HG02571 (cell line): ENCODE data around the gene PGBD1.

ENCODE experiments used
- ATAC-seq: cut with Tn5 transposase; IDR thresholded peaks from one replicate; pipeline ENCODE4 v1.9.1; 2021; ENCODE audit warnings: mild to moderate bottlenecking, moderate library complexity; ENCODE audit not compliant: unreplicated experiment

The PGBD1 gene, protein sequence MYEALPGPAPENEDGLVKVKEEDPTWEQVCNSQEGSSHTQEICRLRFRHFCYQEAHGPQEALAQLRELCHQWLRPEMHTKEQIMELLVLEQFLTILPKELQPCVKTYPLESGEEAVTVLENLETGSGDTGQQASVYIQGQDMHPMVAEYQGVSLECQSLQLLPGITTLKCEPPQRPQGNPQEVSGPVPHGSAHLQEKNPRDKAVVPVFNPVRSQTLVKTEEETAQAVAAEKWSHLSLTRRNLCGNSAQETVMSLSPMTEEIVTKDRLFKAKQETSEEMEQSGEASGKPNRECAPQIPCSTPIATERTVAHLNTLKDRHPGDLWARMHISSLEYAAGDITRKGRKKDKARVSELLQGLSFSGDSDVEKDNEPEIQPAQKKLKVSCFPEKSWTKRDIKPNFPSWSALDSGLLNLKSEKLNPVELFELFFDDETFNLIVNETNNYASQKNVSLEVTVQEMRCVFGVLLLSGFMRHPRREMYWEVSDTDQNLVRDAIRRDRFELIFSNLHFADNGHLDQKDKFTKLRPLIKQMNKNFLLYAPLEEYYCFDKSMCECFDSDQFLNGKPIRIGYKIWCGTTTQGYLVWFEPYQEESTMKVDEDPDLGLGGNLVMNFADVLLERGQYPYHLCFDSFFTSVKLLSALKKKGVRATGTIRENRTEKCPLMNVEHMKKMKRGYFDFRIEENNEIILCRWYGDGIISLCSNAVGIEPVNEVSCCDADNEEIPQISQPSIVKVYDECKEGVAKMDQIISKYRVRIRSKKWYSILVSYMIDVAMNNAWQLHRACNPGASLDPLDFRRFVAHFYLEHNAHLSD

DNA sequence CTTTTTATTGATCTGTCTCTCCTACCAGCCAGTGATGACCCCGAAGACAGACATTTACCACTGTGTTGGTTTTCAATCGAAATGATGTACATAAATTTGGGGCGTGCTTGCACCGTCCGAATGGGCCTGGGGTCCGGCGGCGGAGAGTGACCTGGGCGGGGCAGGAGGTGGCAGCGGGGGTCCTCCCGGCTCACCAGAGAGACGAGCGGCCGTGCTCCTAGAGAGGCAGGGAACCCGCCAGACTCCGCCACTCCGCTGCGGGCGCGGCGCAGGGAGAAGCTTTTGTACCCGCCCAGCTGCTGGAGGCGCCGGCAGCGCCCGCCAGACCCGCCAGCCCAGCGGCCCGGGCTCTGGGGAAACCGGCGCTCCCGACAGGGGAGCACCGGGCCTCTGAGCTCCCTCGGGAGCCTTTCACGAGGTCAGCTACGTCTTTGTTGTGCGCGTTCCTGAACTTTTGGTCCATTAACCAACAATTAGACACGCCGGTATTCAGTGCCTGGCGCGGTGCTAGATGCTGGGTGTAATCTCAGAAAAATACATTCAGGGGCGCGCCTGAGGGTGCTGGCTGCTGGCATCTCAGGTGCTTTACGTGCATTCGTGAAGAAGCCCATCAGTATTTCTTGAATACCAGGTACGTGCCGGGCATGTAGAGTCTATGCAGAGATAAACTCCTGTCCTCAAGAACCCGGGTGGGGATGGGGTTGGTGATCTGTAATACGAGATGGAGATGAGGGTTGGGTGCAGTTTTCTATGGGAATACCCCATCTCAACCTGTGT lies at the start of gene PGBD1:
Gene PGBD1, plus strand, starts transcription at position 285 of the 777 bp plus-strand sequence. CDS start 2,242 bp downstream, outside the sequence.
- peak; percentile 70 for ATAC-seq

DNA sequence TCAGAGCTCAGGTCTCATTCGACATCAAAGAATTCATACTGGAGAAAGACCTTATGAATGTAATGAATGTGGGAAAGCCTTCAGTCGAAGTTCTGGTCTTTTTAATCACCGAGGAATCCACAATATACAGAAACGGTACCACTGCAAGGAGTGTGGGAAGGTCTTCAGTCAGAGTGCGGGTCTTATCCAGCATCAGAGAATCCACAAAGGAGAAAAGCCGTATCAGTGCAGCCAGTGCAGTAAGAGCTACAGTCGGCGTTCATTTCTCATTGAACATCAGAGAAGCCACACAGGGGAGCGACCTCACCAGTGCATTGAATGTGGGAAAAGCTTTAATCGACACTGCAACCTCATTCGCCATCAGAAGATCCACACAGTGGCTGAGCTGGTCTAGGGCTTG lies 48.6 kb upstream of the PGBD1 start:
- ATAC-seq = no peak

DNA sequence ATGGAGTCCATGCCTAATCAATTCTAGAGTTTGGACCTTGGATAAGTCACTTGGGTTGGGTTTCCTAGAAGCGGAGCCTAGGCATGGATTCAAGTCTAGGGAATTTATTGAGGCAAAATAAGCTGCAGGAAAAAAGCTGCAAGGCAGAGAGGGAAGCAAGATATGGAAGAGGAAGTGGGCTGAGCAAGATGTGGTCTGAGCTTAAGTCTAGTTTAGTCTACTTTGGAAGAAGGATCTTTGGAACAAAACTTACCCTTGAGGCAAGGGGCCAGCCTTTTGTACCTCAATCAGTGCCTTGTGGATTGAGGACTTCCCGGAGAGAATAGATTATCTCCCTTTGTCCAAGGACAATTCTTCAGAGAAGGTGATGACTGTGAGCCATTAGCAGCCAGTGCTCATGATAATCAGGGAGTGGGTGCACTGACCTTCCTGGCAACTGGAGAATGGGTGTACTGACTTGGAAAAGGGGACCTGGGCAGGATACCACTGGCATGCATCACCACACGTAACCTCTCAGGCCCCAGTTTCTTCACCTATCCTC lies 45.4 kb upstream of the PGBD1 start:
- no peak for ATAC-seq

DNA sequence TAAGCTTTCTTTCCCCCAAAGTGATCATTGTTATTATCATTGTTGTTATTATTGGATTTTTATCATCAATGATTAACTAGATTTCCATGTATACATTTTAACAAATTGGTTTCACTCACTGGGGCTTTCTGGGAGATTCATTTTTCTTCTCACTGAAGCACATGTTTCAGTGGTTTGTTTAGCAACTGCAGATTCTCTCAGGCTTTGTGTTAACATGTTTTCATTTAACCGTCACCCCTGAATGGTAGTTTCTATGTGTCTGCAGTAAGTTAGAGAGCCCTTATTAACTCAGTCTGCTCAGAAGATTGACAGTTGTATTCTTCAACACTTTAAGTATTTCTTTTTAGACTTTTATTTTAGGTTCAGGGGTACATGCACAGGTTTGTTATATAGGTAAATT lies 41.7 kb upstream of the PGBD1 start:
- no peak for ATAC-seq

DNA sequence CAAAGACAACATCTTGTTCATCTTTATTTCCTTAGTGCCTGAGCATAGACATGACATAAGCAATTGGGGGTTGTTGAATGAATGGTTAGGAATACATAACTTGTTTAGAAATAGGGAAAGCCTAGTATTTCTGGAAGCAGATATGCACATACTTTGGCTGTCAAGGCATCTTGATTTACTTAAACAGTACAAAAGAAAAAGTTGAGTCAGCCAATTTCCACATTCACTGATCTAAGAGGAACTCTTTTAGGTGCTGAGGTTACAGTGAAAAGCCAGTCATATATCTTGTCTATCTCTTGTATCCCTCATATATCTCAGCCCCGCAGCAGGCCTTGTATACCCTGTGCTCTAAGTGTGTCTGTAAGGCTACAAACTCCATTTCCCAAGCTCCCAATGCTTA lies 40.9 kb upstream of the PGBD1 start:
- ATAC-seq = no peak

DNA sequence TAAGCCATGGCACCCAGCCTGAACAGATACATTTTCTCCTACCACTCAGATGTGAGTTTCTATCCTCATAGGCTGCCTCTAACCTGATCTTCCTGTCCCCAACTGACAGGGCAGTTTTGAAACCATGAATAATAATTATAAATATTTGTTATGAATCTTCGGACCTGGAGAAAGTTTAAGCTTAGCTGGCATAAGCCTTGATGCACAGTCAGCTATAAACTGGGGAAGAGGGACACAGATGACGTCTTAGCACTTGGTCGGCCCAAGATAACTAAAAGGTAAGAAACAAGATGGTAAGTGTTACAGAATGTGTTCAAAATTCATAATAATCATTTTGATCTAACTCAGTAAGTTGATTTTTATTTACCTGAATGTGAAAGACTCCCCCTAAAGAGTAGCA lies 37.4 kb upstream of the PGBD1 start:
- ATAC-seq = no peak

DNA sequence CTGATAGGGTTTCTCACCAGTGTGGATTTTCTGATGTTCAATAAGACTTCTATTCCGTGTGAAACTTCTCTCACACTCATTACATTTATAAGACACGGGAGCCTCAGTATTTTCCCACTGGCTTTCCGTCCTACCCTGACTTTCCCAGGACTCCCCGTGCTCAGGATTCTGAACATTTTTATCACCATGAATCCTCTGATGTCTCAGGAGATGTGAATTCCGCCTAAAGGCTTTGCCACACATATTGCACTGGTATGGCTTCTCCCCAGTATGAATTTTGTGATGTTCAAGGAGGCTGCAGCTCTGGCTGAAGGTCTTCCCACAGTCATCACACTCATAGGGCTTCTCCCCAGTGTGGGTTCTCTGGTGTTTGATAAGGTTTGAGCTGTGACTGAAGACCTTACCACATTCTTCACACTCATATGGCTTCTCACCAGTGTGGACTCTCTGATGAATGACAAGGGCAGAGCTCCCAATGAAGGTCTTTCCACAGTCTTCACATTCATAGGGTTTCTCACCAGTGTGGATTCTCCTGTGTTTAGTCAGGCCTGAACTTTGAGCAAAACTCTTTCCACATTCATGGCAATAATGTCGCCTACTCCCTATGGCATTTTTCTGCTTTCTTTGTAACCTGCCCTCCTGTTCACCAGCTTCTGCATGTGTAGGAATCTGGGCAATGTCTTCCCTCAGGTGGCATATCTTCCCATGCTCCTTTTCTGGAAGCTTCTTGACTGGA lies 36.0 kb upstream of the PGBD1 start:
- no peak for ATAC-seq

DNA sequence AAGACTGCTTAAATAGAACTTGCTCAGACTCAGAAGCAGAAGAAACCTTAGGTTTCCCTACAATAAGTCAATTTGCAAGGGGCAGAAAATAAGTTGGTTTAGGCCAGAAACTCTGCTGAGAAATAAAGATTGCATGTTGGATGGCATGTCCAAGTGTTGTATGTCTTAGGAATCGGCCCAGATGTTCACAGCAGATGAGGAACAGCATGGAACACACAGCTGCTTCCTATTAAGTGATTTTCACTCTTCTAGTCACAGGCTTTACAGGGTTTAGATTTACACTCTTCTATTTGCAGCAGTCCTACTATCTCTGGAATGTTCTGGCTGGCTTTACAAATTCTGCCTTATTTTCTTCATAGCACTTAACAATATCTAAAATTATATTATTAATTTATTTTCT lies 32.5 kb upstream of the PGBD1 start:
- no peak for ATAC-seq

DNA sequence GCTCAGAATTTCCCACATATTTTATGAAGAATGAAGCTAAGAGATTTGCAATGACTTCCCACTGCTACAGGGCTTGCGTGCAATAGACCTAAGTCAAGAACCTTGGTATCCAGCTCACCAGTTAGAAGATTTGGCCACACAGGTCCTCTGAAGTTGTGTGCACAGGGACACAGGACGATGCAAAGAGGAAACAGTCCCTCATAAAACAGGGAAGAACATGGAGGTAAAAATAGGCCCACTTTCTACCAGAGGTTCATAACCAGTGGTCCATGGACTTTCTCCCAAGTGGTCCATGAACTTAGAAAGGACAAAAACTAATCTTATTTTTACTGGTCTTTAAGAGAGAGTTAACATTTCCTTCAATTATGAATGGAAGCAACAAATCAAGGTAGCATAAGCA lies 30.6 kb upstream of the PGBD1 start:
- no peak for ATAC-seq

DNA sequence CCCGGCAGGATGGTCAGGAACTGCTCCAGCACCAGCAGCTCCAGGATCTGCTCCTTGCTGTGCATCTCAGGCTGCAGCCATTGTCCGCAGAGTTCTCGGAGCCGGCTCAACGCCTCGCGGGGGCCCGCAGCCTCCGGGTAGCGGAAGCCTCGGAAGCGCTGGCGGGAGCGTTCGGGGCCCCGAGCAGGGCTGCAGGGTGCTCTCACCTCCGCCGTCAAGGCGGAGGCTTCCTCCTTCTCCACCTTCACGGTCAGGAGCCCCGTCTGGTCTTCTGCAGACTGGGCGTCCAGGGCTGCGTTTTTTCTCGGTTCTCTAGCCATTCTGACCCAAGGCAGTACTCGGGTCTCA lies 29.7 kb upstream of the PGBD1 start:
- ATAC-seq = peak; percentile 38

DNA sequence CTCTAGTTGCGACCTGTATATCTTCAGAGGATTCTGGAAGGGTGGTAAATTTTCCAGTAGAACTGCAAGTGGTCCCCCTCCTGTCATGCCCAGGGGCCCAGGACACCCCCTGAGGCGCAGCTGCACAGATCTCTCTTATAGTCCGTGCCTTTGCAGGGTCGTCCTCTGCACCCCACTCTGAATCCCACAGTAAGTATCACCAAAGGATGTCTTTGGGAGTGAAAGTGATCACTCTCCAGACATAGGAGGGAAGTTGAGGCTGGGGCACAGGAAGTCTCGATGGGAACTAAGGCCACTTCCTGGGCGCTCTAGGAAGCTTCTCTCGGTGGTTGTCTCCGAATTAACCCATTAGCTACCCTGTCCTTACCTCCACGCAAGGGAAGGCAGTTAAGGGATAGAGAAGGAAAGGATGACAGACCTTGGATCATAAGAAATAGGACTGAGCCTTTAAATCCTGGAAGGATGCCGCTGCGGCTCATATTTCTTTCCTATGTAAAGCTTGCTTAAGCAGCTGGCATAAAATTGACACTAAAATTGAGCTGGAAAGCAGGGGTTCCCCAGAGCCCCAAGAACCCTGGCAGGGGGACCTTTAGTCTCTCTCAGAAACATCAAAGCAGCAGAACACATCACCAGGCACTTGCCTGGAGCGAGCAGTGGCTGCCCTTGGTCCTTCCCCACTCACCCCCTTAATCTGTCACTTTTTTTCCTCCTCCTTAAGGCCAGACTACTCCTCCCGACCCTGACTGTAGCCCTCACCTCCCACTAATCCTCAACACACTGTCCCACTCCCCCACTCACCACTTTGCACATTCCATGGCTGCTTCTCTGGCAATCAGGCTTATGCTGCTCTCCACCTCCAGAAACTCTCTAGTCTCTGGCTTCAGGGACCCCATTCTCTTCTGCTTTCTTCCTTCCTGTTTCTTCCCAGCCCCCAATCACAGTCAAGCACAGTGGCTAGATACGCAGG lies 29.1 kb upstream of the PGBD1 start, which contains the start of gene ZKSCAN4:
Gene ZKSCAN4, minus strand, starts transcription at position 261 of the 967 bp plus-strand sequence. CDS start 289 bp downstream, outside the sequence.
- ATAC-seq = peak; percentile 74

DNA sequence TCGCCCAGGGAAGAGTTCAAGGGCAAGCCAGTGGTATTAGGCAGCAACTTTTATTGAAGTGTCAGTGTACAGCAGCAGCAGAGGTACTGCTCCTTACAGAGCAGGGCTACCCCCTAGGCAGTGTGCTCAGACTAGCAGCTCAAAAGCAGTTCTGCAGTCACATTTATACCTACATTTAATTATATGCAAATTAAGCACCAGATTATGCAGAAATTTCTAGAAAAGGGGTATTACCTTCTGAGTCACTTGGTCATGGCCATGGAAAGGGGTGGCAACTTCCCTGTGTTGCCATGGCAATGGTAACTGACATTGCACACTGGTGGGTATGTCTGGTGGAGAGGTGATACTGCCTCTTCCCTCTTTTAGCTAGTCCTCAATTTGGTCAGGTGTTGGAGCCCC lies 27.3 kb upstream of the PGBD1 start:
- no peak for ATAC-seq

DNA sequence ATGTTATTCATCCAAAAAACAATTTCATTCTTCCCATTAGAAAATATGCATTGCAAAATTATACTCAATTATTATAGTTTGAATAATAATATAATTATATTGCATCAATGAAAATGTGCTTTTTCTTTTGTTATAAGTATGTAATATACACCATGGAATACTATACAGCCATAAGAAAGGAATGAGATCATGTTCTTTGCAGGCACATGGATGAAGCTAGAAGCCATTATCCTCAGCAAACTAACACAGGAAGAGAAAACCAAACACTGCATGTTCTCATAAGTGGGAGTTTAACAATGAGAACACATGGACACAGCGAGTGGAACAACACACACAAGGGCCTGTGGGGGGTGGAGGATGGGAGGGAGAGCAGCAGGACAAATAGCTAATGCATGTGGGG lies 24.3 kb upstream of the PGBD1 start:
- no peak for ATAC-seq

DNA sequence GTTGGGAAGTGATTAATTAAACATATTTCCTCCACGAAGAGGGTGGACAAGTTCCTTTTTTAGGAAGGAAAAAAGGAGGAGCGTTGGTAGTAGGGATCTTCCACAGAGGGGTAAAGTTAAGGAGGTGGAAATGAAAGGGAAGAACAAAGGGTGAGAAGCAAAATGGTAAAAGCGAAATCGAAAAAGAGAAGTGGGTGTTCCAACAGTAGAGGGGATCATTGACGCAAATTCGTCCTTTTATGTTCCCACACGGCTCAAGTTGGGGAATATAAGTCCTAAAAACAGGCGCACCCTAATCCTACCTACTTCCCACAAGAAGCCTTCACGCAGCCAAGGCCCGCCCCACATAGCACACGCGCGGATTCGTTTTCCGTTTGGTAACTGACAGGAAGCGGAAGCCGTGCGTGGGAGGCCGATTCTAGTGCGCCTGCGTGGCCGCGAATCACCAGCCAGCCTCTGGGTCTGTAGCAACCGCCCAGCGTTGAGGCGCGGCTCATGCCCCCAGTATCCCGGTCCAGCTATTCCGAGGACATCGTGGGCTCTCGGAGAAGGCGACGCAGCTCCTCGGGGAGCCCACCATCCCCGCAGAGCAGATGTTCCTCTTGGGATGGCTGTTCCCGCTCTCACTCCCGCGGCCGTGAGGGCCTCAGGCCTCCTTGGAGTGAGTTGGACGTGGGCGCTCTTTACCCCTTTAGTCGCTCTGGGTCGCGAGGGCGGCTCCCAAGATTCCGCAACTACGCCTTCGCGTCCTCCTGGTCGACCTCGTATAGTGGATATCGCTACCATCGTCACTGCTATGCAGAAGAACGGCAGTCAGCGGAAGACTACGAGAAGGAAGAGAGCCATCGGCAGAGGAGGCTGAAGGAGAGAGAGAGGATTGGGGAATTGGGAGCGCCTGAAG lies 22.2 kb upstream of the PGBD1 start, which contains the start of gene NKAPL:
Gene NKAPL, plus strand, starts transcription at position 421 of the 901 bp plus-strand sequence. Its CDS starts 75 bp downstream, at position 496.
- ATAC-seq = no peak

DNA sequence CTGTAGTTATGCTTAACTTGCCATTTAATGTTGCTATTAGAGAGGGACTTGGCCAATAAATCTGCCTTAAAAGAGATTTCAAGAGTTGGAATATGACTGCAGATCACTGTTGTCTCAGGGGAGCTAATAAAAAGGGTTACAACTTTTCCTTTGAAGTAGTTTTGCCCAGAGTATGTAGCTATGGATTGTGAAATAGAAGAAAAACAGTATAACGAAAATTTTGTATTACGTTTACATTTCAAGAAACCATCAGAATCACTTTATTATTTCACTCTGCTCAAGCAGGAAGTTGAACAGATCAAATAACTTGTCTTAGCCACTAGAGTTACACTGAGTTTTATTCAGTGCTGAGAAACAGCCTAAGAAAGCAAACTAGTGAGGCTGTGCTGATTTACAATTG lies 17.4 kb upstream of the PGBD1 start:
- no peak for ATAC-seq

DNA sequence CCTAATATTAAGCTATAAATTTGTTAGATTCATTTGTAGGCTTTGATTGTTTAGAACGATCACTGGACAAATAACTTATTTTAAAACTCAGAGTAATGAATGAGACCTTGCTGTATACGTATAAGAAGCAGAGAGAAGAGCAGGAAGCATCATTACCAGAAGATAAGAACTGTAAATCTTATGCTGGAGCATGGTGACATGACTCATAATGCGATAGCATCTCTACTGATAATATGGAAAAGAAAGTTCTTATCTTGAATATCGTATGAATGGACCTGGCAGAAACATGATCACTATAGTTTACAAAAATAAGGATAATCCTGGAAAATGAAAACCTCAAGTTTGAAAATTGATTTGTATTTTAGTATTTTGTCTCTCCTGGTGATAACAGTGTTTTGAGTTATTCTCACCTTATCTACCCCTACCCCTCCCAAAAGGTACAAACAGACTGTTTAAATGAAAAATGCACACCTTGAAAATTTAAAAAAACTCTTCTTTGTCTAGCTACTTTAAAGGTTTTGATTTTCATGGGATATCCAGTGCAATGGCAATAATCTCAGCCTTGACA lies 16.5 kb upstream of the PGBD1 start:
- ATAC-seq = no peak

DNA sequence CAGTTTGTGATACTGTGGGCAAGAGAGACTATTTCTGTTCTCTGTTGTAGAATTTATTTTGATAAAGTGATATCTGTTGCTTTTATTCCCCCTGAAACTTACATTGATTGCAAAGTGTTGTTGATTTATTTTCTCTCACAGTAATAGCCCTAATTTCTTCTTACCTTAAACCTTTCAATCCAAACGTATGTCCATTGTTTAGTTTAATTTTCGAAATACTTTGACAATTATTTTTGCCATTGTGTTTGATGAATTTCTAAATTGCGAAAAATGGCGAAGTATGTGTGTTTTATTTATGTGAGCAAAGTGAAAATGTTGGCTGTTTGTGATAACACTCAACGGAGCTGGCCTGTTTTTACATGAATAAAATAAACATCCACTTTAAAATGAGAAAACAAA lies 14.8 kb upstream of the PGBD1 start:
- no peak for ATAC-seq
